ENCODE results near the gene BMPR1B.
A peak's percentile ranks its signal among the peaks of the same experiment; 100 is the strongest.
"Not testable (repeated sequence)": the region's sequence is repeated elsewhere in the genome, so short reads cannot be mapped to it uniquely, and the experiment has no call there.

The BMPR1B gene

DNA sequence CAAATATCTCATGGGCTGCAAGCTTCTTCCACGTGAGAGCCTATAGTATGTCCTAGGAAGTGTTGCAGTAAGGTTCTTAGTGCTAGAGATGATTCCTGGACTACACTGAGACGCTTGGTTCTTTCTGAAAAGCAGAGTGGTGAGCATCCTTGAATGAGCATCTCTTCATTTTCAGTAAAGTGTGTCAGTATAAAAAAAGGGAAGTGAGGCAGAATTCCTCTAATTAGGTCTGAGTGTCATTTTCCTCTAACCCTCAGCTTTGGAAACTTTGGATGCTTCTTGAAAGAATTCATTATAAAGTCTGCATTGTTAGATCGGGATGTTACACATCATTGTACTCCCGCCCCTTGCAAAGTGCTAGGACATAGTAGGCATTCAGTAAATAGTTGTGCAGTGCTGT lies 5.2 kb downstream of the BMPR1B start:
- no peak for DNase-seq (ENCODE audit: low spot score)

GRCh38 chr4:94763500-94763899 lies 5.7 kb downstream of the BMPR1B start:
- DNase-seq (ENCODE audit: low spot score), result no peak

DNA sequence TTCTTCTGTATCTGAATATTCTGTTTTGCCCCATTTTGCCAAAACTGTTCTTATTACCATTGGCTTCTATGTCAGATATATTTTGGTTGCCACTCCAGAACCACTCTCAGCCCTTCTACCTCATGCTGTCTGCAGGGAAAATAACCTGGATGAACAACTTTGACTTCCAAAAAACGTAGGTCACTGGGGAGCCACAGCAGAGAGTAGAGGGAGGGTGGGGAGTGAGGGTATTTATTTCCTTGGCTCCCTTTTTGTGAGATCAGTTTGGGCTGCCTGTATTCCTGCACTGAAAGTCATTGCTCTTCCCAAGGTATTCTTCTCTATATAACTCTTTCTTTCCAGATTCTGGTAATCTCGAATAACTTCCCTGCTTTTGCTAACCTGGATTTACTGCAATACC lies 6.3 kb downstream of the BMPR1B start:
- DNase-seq (ENCODE audit: low spot score), result no peak

- no peak for DNase-seq (ENCODE audit: low spot score)
These were observed 7.4 kb downstream of the BMPR1B start for GRCh38 chr4:94765174-94765573.

DNA sequence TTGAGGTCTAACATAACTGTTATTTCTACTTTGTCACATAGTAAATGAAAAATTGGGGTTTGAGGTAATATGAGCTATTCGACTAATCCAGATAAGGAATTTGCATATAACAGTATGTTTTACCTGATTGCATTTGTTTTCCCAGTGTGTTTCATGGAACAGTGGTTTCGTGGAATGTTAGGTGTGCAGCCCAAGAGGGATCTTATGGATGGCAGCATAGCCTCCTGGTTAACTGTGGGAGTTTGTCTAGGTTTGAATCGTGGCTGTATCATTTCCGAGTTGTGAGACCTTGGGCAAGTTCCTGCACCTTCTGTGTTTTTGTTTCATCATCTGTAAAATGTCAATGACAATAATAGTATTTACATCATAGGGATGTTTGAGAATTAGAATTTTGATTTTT lies 7.9 kb downstream of the BMPR1B start:
- DNase-seq (ENCODE audit: low spot score), result no peak

- no peak for DNase-seq (ENCODE audit: low spot score)
These were observed 9.1 kb downstream of the BMPR1B start for GRCh38 chr4:94766856-94767255.

DNA sequence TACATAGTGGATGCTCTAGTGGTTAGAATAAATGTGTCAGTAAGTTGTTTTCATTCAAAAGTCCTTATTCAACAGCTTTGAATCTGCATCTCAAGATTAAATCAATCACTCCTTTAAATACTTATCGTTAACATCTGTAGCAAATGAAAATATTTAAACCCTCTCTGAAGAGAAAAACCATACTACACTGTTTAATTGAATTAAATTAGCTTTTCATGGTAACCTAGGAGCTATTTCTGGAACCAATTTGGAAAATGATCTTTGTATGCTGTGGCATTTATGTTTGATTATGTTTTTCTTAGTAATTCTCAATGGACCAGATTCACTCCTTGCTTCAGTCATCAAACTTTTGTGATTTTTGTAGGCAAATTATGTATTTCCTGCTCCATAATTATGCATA lies 9.7 kb downstream of the BMPR1B start:
- DNase-seq (ENCODE audit: low spot score), result no peak

- no peak for DNase-seq (ENCODE audit: low spot score)
These were observed 25.0 kb downstream of the BMPR1B start for GRCh38 chr4:94782707-94783106.

DNA sequence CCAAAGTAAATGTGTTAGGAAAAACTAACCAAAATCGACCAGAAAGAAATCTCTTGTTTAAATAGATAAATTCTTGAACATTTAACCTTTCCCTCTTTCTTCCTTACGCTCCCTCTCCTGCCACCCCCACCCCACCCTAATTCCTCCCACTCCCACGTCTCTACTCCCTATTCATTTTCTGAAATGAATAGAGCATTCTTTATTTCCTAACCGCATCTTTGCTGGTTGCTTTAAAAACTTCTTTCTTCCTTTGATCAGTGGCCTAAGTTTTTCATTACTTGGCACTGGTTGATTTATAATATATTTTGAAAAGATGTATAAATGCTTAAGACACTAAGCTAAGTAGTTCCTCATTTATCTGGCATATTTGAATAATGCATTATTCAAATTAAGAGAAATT lies 33.9 kb downstream of the BMPR1B start:
- no peak for DNase-seq (ENCODE audit: low spot score)

DNA sequence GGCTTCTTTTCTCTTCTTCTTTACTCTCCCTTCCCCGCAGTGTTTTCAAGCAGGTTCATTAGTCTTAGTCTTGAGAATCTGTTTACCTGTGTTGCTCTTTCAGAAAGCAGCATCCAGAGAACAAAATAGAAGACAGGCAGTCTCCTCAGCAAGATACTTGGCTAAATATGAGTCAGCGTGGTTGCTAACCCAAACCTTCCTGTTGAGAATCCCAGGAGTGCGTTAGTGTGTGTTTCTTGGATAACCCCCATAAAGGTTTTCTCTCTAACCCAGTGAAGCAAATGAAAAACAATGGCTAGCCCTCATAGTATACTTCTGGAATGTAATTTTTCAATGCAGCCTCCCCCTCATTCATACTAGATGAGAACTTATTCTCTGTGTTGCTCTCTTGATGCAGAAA lies 41.1 kb downstream of the BMPR1B start:
- DNase-seq (ENCODE audit: low spot score), result no peak

DNA sequence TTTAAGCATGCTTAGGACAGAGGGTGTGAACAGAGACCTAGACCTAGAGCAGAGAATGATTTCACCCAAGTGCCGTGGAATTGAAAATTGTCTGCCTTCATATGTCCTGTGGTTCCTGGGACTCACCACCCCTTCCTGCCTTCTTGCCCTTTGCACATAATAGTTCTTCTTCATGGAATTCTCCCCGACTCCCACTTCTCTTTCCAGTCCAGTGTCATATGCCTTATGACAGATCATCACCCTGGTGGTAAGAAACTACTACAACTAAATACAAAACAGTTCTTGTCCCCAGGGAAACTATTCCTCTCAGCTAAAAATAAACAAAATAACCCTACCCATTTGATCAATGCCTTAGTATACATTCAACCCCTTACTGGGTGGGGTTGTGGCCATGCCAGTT lies 43.3 kb downstream of the BMPR1B start:
- no peak for DNase-seq (ENCODE audit: low spot score)

- DNase-seq (ENCODE audit: low spot score), result no peak
These were observed 44.3 kb downstream of the BMPR1B start for GRCh38 chr4:94802091-94802490.

DNA sequence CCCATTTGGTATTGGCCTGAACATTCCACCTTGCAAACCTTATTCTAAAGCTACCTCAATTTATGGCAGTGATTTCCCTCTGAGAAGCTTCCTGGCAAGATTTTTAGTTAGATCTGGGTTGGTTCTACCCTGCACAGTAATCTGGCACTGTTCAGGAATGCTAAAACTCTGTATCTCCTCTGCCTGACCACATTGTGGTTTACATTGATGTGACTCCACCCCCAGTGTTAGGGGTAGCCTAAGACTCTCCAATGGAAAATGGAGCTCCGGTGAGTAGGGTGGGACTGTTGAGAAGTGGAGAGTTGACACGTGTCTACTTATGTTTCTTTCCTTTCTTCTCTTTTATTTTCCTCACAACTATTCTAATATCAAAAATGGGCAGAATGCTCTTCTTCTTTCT lies 45.4 kb downstream of the BMPR1B start:
- DNase-seq (ENCODE audit: low spot score), result no peak

- no peak for DNase-seq (ENCODE audit: low spot score)
These were observed 46.9 kb downstream of the BMPR1B start for GRCh38 chr4:94804650-94805049.

GRCh38 chr4:94806376-94806775 lies 48.6 kb downstream of the BMPR1B start:
- DNase-seq (ENCODE audit: low spot score), result no peak

DNA sequence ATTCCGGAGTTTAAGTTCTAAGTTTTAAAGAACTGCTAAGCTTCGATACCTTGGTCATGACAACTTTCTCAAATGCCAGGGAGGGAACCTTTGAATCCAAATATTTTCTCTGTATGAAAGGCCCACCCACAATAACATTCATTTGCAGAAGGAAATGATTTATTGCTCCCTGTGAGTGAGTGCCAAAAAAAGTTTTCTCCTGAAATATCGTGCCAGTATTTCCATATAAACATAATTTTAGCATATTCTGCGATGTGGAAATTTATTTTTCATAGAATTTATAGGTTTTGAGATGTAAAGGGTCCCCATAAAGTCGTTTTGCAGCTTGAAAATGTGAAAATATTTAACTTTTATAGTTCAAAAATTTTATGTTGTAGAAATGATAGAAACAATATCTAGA lies 53.9 kb downstream of the BMPR1B start:
- DNase-seq (ENCODE audit: low spot score), result no peak

GRCh38 chr4:94813221-94813620 lies 55.5 kb downstream of the BMPR1B start:
- no peak for DNase-seq (ENCODE audit: low spot score)

DNA sequence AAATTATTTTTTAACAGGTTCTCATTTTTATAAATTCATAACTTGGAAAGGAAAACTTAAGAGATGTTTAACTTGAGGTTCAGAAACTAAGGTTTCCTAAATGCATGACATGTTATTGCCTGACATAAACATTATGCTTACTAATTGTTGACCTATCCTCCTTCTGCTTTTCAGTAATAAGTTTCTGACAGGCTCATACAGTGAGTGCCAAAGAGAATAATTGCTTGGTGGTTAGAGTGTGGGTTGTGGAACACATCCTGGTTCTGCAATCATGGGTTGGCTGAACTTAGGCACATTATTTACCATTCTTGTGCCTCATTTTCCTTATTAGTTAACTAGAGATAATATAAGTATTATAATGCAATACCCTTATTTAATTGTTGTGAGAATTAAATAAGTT lies 56.5 kb downstream of the BMPR1B start:
- DNase-seq (ENCODE audit: low spot score), result no peak

- DNase-seq (ENCODE audit: low spot score), result no peak
These were observed 61.8 kb downstream of the BMPR1B start for GRCh38 chr4:94819371-94820168.

DNA sequence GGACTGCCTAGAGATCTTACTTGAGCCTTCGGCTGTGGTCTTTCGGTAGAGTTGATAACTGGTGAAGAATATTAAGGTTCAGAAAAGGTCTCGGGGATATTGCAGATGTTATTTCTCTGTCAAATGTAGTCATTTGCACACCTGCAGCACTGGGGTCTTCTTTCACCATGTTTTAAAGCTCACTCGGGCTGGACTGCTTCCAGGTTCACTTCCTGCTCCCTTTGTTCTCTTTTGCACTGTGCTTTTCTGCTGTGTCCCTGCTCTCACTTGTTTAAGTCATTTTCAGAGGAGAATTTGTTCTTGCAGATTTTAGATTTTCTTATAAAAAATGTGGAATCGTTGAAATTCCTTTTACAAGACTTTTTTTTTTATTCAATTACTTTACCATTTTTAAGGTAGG lies 68.5 kb downstream of the BMPR1B start:
- DNase-seq (ENCODE audit: low spot score), result no peak

DNA sequence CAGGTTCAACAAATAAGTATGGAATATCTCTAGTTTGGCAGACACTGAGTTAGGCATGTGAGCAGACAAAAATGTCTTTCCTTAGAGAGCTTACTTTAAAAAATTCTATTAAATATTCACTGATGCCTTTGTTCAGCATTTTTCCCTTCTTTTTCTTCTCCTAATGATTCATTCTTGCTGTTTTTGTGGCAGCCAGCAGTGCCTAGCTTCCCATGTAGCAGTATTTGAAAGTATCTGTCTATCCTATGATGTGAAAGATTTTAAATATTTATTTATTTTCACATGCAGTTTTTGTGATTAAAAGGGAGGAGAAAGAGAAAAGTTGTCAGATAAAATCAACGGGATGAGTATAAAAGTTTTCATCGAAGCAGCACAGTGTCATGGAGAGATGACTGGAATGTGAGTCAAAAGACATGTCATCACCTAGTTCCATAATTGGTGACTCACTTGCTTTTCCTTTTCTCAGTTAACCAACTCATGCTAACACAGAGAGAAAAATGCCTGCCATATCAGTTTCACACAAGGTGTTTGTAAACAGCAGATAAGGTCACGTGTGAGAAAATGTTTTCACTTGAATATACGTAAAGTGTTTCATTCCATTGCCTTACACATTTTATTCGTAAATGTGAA lies 69.8 kb downstream of the BMPR1B start:
- DNase-seq (ENCODE audit: low spot score), result peak; percentile 86

GRCh38 chr4:94828882-94829281 lies 71.1 kb downstream of the BMPR1B start:
- no peak for DNase-seq (ENCODE audit: low spot score)

DNA sequence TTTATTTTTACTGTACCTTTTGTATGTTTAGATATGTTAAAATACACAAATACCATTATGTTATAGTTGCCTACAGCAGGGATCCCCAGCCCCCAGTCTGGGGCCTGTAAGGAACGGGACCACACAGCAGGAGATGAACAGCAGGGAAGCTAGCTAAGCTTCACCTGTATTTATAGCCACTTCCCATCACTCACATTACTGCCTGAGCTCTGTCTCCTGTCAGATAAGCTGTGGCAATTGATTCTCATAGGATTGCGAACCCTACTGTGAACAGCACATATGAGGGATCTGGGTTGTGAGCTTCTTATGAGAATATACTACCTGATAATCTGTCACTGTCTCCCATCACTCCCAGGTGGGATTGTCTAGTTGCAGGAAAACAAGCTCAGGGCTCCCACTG lies 73.9 kb downstream of the BMPR1B start:
- no peak for DNase-seq (ENCODE audit: low spot score)

DNA sequence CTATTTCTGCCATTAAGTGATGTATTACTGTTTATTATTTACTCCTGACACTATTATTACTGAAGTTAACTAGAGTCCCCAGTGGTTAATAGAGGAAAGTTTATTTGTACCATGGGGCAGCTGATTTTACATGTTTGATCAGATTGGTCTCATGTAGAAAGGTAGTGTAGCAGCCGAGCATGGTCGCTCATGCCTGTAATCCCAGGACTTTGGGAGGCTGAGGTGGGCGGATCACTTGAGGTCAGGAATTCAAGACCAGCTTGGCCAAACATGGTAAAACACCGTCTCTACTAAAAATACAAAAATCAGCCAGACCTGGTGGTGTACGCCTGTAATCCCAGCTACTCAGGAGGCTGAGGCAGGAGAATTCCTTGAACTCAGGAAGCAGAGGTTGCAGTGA lies 74.6 kb downstream of the BMPR1B start:
- DNase-seq (ENCODE audit: low spot score), result not testable (repeated sequence)
